ENCODE measurements around the gene RENBP.

Gene RENBP

GRCh38 chrX:153953342-153953830 lies 8.9 kb upstream of the RENBP start:
- DNase-seq: no peak

DNA sequence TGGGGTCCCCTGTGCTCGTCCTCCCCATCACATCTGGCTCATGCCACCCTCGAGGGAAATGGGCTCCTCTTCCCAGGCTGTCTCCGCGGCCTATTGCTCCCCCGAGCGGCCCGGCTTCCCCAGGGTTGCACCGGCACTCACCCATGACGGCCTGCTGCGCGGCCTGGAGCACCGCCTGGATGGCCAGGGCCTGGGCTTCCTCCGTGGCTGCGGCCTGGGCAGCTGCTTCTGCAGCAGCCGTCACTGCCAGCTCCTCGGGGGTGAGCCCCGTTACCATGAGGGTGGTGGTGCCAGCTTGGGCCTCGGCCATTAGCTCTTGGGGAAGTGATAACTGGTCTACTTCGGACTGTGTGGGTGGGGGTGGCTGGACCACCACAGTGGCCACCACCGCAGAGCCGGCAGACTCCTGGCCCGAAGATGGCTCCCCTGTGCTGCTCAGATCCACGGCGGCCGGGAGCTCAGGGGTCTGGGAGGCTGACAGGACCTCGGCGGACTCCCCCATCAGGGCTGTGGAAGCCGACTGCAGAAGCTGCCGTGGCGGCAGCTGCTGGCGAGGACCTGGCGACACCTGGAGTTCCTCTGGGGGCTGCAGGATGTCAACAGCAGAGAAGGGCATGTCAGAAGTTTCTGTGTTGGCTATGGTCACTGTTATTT lies 8.1 kb upstream of the RENBP start:
- DNase-seq: no peak

GRCh38 chrX:153951683-153952372 lies 7.4 kb upstream of the RENBP start:
- DNase-seq: no peak

GRCh38 chrX:153950127-153950526 lies 5.7 kb upstream of the RENBP start:
- DNase-seq: no peak

- no peak for DNase-seq
Observed at GRCh38 chrX:153948847-153949805, 4.7 kb upstream of the RENBP start.

GRCh38 chrX:153948002-153948466 lies 3.6 kb upstream of the RENBP start:
- DNase-seq: no peak

- DNase-seq: peak; percentile 21
Observed at GRCh38 chrX:153947009-153947769, 2.7 kb upstream of the RENBP start.

DNA sequence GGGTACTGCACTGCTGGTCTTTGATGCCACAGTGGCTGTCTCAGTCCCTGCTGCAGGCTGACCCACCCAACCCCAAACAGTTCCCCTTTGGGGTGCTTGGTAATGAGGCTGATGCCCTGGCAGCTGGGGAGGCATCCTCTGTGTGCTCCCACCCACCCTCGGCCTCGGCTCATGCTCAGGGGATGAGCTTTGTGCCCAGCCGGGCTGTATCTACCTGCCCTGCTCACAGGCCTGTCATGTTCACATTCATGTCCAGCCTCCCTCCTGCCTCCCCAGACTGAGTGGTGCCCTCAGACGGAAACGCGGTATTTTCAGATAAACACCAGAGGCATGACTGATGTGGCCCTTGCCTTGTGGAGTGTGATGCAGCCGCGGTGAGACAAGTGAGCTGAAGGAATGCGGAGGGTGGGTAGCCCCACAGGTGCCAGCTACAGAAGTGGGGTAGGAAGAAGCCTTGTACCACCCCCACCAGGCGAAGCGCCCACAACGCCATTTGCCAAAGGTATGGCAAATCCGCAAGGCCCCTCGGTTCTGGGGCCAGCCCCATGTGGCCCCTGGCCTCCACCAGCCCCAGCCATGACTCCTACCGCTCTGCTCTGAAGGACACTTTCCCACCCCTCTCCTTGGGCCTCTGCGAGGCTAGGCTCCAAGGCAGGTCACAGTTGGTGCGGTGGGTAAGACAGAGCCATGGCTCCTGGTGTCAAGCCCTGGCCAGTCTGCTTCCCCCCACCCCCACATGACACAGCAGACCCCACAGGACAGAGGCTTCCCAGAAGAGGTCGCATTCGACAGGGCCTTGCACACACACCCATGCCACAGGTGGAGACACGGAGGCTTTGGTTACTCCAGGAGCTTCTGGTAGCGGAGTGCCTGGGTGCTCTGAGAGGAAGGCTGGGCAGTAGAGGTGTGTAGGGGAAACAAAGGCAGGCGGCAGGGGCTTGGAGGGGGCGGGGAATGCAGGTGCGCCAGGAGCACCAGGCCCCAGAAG lies 1.8 kb upstream of the RENBP start:
- no peak for DNase-seq

GRCh38 chrX:153944800-153945150 lies 332 bp upstream of the RENBP start:
- no peak for DNase-seq

DNA sequence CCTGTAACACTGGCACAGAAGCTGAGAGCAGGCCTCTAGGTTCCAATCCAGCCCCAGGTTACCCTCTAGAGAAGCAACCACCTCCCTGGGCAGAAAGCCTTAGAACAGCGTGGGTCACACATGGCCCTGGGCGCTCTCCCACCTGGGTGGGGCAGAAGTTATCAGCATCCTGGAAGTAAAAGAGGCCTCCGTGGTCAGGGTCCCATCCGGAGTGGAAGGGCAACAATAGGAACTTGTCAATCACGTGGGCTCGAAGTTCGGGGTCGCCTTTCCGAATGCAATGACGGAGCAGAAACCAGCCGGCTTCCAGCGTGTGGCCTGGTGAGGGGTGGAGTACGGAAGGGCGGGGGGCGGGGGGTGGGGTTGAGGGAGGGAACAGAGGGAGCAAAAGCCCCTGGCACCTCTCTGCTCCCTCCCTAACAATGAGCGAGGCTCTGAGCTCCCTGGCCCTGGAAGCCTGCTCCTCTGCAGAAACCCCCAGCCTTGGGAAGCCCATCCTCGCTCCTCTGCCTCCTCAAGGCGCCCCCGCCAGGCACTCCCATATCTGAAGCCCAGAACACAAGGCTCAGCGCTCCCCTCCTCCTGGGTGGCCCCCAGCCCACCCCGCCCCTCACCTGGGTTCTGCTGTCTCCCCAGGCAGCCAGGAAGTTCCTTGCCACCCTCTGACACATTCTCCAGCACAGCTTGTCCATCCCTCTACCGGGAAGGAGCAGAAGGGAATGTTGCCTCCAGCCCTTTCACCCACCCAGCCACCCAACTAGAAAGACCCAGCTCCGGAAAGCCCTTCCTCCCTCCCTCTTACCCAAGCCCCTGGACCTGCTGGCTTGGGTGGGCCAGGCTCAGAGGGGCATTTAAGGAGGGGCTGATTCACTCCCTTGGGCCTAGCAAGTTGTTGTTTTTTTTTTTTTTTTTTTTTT lies 2.8 kb downstream of the RENBP start:
- no peak for DNase-seq

DNA sequence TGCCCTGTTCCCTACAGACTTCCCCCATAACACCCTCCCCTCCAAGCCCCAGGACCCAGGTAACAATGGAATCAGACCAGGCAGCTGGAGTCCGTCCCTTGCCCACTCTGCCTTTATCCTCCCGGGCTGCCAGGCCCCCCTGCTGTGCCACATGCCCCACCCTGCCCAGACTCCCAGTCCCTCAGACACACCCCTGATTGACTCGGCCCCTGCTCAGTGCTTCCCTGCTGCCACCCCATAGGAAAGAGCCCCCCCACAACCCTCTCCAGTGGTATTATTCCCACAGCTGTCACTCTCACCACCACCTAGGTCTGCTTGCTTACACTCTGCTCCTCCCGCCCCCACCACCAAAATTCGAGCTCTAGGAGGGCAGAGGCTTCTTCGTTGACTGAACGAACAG lies 4.9 kb downstream of the RENBP start:
- no peak for DNase-seq

GRCh38 chrX:153938226-153938786 lies 6.1 kb downstream of the RENBP start:
- DNase-seq: no peak

- DNase-seq: no peak
Observed at GRCh38 chrX:153937056-153937455, 7.4 kb downstream of the RENBP start.

GRCh38 chrX:153935326-153935851 lies 9.1 kb downstream of the RENBP start:
- no peak for DNase-seq

DNA sequence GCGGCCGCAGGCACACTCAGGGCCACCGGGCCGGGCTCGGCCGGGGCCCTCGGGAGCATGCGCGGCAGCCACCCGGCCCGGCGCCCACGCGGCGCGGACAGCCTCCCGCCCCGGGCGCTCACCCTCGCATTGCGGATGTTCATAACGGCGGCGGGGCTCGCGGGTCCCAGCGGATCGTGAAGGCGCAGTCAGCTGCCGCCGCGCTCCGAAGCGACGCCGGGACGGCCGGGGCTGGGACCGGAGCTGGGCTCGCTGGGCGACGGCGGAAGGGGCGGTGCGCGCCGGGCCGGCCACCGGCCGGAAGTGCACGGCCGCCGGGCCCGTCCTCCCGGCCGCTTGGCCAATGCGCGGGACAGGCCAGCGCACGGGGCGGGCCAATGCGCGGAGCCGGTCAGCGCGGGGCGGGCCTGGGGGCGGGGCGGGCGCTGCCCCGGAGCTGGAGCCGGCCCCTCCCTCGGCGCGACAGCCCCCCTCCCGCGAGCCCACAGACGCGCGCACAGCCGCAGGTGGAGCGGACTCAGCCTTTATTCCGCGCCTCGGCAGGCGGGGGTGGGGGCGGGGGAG lies 9.6 kb downstream of the RENBP start, which contains the start of gene NAA10:
NAA10 (minus strand) TSS at position 276 of the 564 bp plus-strand sequence; CDS start at position 143, 133 bp downstream.
- peak; percentile 50 for DNase-seq

DNA sequence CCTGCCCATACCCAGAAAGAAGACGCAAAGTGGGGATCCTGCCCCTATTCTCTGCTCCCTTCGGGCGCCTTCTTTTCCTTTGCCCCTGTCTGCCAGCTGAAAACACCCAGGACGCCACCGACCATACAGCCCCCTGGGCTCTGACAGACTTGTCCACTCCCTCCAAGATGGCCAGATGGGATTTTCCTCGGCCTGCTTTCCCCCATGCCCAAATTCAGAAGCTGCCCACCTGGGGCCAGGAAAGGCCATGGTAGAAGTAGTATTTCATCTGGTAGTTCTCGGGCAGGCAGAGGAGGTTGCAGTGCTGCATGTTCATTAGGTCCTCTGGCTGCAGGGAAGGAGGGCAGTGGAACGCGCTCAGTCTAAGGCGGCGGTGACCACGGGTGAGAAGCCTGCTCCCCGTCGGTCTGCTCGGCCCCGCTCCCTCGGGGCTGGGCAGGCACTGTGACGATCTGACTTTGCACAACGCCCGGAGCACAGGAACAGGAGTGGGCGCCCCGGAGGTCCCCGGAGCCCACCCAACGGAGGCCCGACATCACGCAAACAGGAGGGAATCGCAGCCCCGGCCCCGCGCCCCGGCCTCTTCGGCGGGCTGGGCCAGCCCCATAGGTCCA lies 10.2 kb downstream of the RENBP start:
- DNase-seq: no peak

DNA sequence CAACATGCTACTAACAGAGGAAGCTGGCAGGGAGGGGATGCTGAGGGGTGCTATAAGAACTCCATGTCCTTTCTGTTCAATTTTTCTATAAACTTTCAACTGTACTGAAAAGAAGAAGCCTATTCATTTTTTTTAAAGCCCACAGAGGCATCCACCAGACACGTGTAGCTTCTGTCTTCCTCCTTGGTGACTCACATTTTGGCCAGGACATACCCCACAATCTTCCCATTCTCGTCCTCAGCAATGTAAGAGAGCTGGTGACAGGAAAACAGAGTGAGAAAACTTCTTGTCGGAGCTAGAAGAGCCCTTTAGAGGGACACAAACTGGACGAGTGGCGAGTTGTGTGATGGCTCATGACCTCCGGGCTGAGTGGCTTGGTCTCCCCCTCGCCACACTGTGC lies 10.7 kb downstream of the RENBP start:
- DNase-seq: no peak

DNA sequence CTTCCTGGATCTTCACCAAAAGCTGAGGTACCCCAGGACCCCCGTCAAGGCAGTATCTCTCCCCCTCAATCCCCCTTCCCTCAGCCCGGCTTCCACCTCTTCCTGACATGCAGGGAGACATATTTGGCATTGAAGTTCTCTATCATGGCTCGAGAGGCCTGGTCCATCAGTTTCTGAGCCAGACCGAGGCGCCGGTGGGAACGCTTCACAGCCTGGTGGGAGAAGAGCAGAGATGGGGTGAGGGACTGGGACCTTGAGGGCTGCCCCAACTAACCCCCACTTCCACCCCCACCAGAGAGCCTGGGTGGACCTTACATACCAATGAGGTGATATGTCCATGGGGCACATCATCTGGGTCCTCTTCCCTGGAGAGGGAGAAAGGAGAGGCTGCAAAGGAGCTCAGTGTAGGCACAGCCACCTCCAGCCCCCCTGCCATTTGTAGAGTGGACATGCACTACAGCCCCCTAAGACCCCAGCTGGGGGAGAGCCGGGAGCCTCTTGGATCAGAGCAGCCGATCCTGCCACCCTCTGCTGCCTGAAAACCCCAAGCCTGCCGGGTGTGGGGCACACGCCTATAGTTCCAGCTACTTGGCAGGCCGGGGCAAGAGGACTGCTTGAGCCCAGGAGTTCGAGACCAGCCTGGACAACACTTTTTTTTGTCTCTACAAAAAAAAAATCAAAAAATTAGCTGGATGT lies 12.1 kb downstream of the RENBP start:
- DNase-seq: no peak
